Measurements from ENCODE around the gene PRDM11.

DNA sequence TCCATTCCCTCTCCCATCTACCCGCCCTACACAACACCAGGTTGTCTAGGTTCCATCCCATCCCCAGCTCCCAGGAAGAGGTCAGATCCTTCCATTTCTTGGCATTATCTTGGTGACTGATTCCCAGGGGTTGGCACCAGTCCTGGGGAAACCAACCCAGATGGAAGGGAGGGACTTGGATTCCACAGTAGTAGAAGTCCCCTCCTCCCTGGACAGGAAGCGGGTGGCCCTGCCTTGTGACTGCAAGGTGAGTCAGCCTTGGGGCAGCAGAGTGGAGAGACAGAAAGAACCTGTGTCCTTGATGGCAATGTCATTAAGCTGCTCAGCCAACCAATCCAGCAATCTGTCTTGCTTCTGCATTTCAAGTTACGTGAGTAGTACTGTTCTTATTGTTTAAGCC is 113.2 kb downstream of the PRDM11 start:
- TF ChIP-seq, protein P1, sequence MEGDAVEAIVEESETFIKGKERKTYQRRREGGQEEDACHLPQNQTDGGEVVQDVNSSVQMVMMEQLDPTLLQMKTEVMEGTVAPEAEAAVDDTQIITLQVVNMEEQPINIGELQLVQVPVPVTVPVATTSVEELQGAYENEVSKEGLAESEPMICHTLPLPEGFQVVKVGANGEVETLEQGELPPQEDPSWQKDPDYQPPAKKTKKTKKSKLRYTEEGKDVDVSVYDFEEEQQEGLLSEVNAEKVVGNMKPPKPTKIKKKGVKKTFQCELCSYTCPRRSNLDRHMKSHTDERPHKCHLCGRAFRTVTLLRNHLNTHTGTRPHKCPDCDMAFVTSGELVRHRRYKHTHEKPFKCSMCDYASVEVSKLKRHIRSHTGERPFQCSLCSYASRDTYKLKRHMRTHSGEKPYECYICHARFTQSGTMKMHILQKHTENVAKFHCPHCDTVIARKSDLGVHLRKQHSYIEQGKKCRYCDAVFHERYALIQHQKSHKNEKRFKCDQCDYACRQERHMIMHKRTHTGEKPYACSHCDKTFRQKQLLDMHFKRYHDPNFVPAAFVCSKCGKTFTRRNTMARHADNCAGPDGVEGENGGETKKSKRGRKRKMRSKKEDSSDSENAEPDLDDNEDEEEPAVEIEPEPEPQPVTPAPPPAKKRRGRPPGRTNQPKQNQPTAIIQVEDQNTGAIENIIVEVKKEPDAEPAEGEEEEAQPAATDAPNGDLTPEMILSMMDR (IDR thresholded peaks at IDR 0.05 in 8 of 11, conservative IDR thresholded peaks at IDR 0.05 in 3 of 11), result no peak
- no peak for TF ChIP-seq POLR2AphosphoS5 (IDR thresholded peaks at IDR 0.05)

All from spleen (tissue), 7 donors.